NT2/D1 (cell line): ENCODE data around the gene GALM.

Source experiments
- SUZ12 ChIP-seq: IDR thresholded peaks from 2 replicates; pipeline ENCODE4 v1.6.1; 2011; ENCODE audit not compliant: insufficient read length, insufficient read depth; ENCODE audit errors: extremely low read depth
- YY1 ChIP-seq: IDR thresholded peaks from 2 replicates; pipeline ENCODE4 v1.6.1; 2011; ENCODE audit not compliant: insufficient read length, insufficient read depth

- TF ChIP-seq YY1 (no peak), SUZ12 (no peak)
Observed at GRCh38 chr2:38690499-38691420, 24.8 kb downstream of the GALM start.
